ENCODE data around the gene SRGAP2B. TPM values are rescaled to one million over a fixed set of nuclear protein-coding genes. Genes with fewer than 3 reads are reported as not detected.
"Not testable (repeated sequence)": the region's sequence is repeated elsewhere in the genome, so short reads cannot be mapped to it uniquely, and the experiment has no call there.

Gene SRGAP2B
- total RNA-seq, 1 donor from 2014 or later: 25.9 TPM

GRCh38 chr1:144893062-144893461, 202.1 kb downstream of the SRGAP2B start:
- not testable (repeated sequence) for ATAC-seq

- not testable (repeated sequence) for ATAC-seq
These were observed 205.5 kb downstream of the SRGAP2B start for GRCh38 chr1:144889450-144890115.

- not testable (repeated sequence) for ATAC-seq
These were observed 212.1 kb downstream of the SRGAP2B start for GRCh38 chr1:144883022-144883421.

- not testable (repeated sequence) for ATAC-seq
These were observed 212.8 kb downstream of the SRGAP2B start for GRCh38 chr1:144882343-144882742.

- not testable (repeated sequence) for ATAC-seq
These were observed 236.5 kb downstream of the SRGAP2B start for GRCh38 chr1:144858607-144859006.

Other genes with a start within 250 kb of the SRGAP2B start
- gene FAM72D, start 646 bp upstream of the SRGAP2B start, total RNA-seq: 2.8 TPM
- gene PPIAL4D, start 146.8 kb upstream of the SRGAP2B start, total RNA-seq: not detected

Data from esophagus mucosa (tissue), 1 donor.